Glutamatergic neuron (in vitro differentiated cells): ENCODE data around the gene ANO2. TPM values are rescaled to one million over a fixed set of nuclear protein-coding genes. Genes with fewer than 3 reads are reported as not detected.

Source experiments
- DNase-seq: peaks from one replicate; pipeline ENCODE4 v3.0.0; 2022
- H3K27ac Mint-ChIP-seq: one replicate; pipeline ENCODE4 v1.8.0; 2020; ENCODE audit warnings: mild to moderate bottlenecking, mixed read lengths, inconsistent platforms; ENCODE audit not compliant: unreplicated experiment
- H3K27me3 Mint-ChIP-seq: one replicate; pipeline ENCODE4 v1.8.0; 2020; ENCODE audit warnings: mild to moderate bottlenecking, moderate library complexity, mixed read lengths, inconsistent platforms; ENCODE audit not compliant: unreplicated experiment
- H3K36me3 Mint-ChIP-seq: one replicate; pipeline ENCODE4 v1.8.0; 2020; ENCODE audit warnings: mild to moderate bottlenecking, mixed read lengths, inconsistent platforms; ENCODE audit not compliant: unreplicated experiment
- H3K4me1 Mint-ChIP-seq: one replicate; pipeline ENCODE4 v1.8.0; 2020; ENCODE audit warnings: mild to moderate bottlenecking, low read depth, mixed read lengths, inconsistent platforms; ENCODE audit not compliant: unreplicated experiment
- H3K4me3 Mint-ChIP-seq: one replicate; pipeline ENCODE4 v1.8.0; 2020; ENCODE audit warnings: mild to moderate bottlenecking, mixed read lengths, inconsistent platforms; ENCODE audit not compliant: unreplicated experiment
- H3K9me3 Mint-ChIP-seq: one replicate; pipeline ENCODE4 v1.8.0; 2020; ENCODE audit warnings: mild to moderate bottlenecking, moderate library complexity, mixed read lengths, inconsistent platforms; ENCODE audit not compliant: unreplicated experiment
- CTCF ChIP-seq: fragments of 200-600 bp; sonication (generic); IDR thresholded peaks from one replicate; pipeline ENCODE4 v1.5.0; 2021; ENCODE audit not compliant: partially characterized antibody, unreplicated experiment
- total RNA-seq: library from RNA; stranded (reverse); fragmentation: NEBNext Ultra II Directional; extraction: Animal tissue kit (Norgen Biotek cat#: 25700); gene quantifications from one replicate; pipeline ENCODE4 v1.2.1, GENCODE V29; 2021; ENCODE audit not compliant: unreplicated experiment

The ANO2 gene
- total RNA-seq, 1 donor from 2014 or later, result not detected

- Mint-ChIP-seq H3K27me3 (peaks cover 6% of the 10 kb centered on the region), H3K4me3 (no peak overlapping the region), H3K9me3 (peaks cover 7% of the 10 kb centered on the region), H3K4me1 (peaks cover 3% of the 10 kb centered on the region), H3K27ac (no peak overlapping the region), H3K36me3 (no peaks in the 10 kb centered on the region)
- TF ChIP-seq CTCF, result no peak
- DNase-seq, result no peak
Measured at GRCh38 chr12:5630726-5631125, 314.3 kb downstream of the ANO2 start.

- no peak for TF ChIP-seq CTCF
- H3K4me1 Mint-ChIP-seq, result peaks cover 16% of the 10 kb centered on the region
- no peak overlapping the region for H3K27ac Mint-ChIP-seq
- H3K9me3 Mint-ChIP-seq, result peaks cover 9% of the 10 kb centered on the region
- DNase-seq, result no peak
- no peaks in the 10 kb centered on the region for H3K36me3 Mint-ChIP-seq
- no peak overlapping the region for H3K4me3 Mint-ChIP-seq
- H3K27me3 Mint-ChIP-seq, result peaks cover 4% of the 10 kb centered on the region
Measured at GRCh38 chr12:5628501-5628900, 316.6 kb downstream of the ANO2 start.

- Mint-ChIP-seq H3K4me1 (peaks cover 21% of the 10 kb centered on the region), H3K27me3 (peaks cover 12% of the 10 kb centered on the region), H3K9me3 (peaks cover 11% of the 10 kb centered on the region), H3K27ac (no peak overlapping the region), H3K4me3 (no peak overlapping the region), H3K36me3 (no peaks in the 10 kb centered on the region)
- DNase-seq, result no peak
- no peak for TF ChIP-seq CTCF
Measured at GRCh38 chr12:5627053-5627630, 317.9 kb downstream of the ANO2 start.

GRCh38 chr12:5626151-5626550 is 318.9 kb downstream of the ANO2 start:
- Mint-ChIP-seq H3K36me3 (no peaks in the 10 kb centered on the region), H3K4me1 (peaks cover 26% of the 10 kb centered on the region), H3K9me3 (peaks cover 9% of the 10 kb centered on the region), H3K27me3 (peaks cover 11% of the 10 kb centered on the region), H3K4me3 (no peak overlapping the region), H3K27ac (no peak overlapping the region)
- DNase-seq, result no peak
- TF ChIP-seq CTCF, result no peak

- Mint-ChIP-seq H3K9me3 (peaks cover 10% of the 10 kb centered on the region), H3K4me1 (peaks cover 31% of the 10 kb centered on the region), H3K27ac (peak overlapping the region; percentile 41), H3K27me3 (peaks cover 16% of the 10 kb centered on the region), H3K4me3 (no peak overlapping the region), H3K36me3 (no peaks in the 10 kb centered on the region)
- DNase-seq, result no peak
- TF ChIP-seq CTCF, result no peak
Measured at GRCh38 chr12:5624486-5625272, 320.4 kb downstream of the ANO2 start.
